Heart right ventricle (tissue), 16 donors: ENCODE measurements around the gene HYCC1. TPM values are rescaled to one million over a fixed set of nuclear protein-coding genes. Genes with fewer than 3 reads are reported as not detected.
"Not testable (repeated sequence)": the region's sequence is repeated elsewhere in the genome, so short reads cannot be mapped to it uniquely, and the experiment has no call there.

Experiments used
- ATAC-seq, 8 donors: fragments of 200-7000 bp; cut with Tn5 transposase; one replicate each; pipeline ENCODE4 v1.9.1; 2020; ENCODE audit warnings: mild to moderate bottlenecking in 8 of 8, moderate library complexity in 8 of 8, moderate number of reproducible peaks in 1 of 8
- DNase-seq, 2 donors: peaks; one replicate each; pipeline ENCODE4 v3.0.0-alpha.2; 2020
- H3K27ac ChIP-seq, 10 donors: fragments of 200-600 bp; sonication (generic) in 2 of 10; one replicate each; pipeline versions ENCODE4 v1.5.0 to v1.8.0; 2020 to 2022; ENCODE audit warnings: mild to moderate bottlenecking in 3 of 10
- H3K27me3 ChIP-seq, 7 donors: fragments of 200-600 bp; one replicate each; pipeline ENCODE4 v1.8.0; 2021 to 2022; ENCODE audit warnings: mild to moderate bottlenecking in 2 of 7
- H3K36me3 ChIP-seq, 9 donors: fragments of 200-600 bp; sonication (generic) in 1 of 9; one replicate each; pipeline versions ENCODE4 v1.5.0 to v1.8.0; 2020 to 2022; ENCODE audit warnings: mild to moderate bottlenecking in 2 of 9
- H3K4me1 ChIP-seq, 9 donors: fragments of 200-600 bp; sonication (generic) in 1 of 9; one replicate each; pipeline versions ENCODE4 v1.5.0 to v1.8.0; 2020 to 2022; ENCODE audit warnings: mild to moderate bottlenecking in 4 of 9
- H3K4me3 ChIP-seq, 10 donors: fragments of 200-600 bp; sonication (generic) in 2 of 10; one replicate each; pipeline versions ENCODE4 v1.5.0 to v1.8.0; 2020 to 2022; ENCODE audit warnings: mild to moderate bottlenecking in 7 of 10, moderate library complexity in 2 of 10
- H3K9me3 ChIP-seq, 11 donors: fragments of 200-600 bp in 10 of 11; sonication (generic) in 2 of 11; one replicate each; pipeline versions ENCODE4 v1.5.0 to v1.8.0; 2013 to 2022; ENCODE audit warnings: mild to moderate bottlenecking in 2 of 11, control low read depth in 1 of 11, moderate library complexity in 1 of 11
- WGBS, 2 donors: extraction: QIAGEN DNeasy Blood & Tissue Kit; methylation state at CpG; one replicate each; pipeline ENCODE4 v1.1.7; 2013; ENCODE audit warnings: inconsistent platforms in 1 of 2; 5-methylcytosine and 5-hydroxymethylcytosine counted together
- intact Hi-C, 10 donors: fragments of 100-400 bp; cut with DNase I; formaldehyde crosslinking; loops; one replicate each; pipeline versions ENCODE4 v1.11.1 to v1.14.2; 2022
- polyA plus RNA-seq, 2 donors: library from polyadenylated mRNA; stranded (reverse); fragments of 200-250 nt; gene quantifications; one replicate each; pipeline ENCODE4 v1.2.3, GENCODE V29; 2013
- total RNA-seq, 10 donors: library from RNA; stranded (reverse); fragmentation: NEBNext Ultra II Directional in 3 of 10; extraction: Animal tissue kit (Norgen Biotek cat#: 25700) in 3 of 10; gene quantifications; one replicate each; pipeline versions ENCODE4 v1.2.1 to v1.2.4, GENCODE V29; 2021 to 2023
- TF ChIP-seq, protein P1 (sequence below), 9 donors: fragments of 200-600 bp; sonication (generic) in 2 of 9; IDR thresholded peaks; one replicate each; pipeline versions ENCODE4 v1.5.0 to v1.8.0; 2021 to 2022; ENCODE audit warnings: antibody characterized with exemption in 9 of 9, mild to moderate bottlenecking in 5 of 9, moderate library complexity in 1 of 9
- donor health status: Arrhythmogenic right ventricular cardiomyopathy.
- donor health status: ischemic (EF 13 %, LVEDD 7.1; RV severe dilation, severe dysfunction).
- donor health status: healthy with polysubstance abuse.
- donor health status: DM: no; HTN: yes; CAD: no.
- donor health status: DM: no; HTN: no; CAD: no.
- donor health status: ischemic (EF 25% LVEDD 6.9; RV normal size, moderate dysfunction).
- donor health status: ischemic (EF 25% LVEDD 5.7; RV mildly dilated, moderate dysfunction).
- donor health status: healthy.
- donor health status: DM: yes; HTN: yes; CAD: no.
- donor health status: Ischemic cardiomyopathy.
- donor health status: ischemic (EF 35%, LVEDD 5.7; RV mildly dilated, moderate dysfunction).
- donor health status: nonischemic (EF 11% LVEDD 7.7; RV severe dilation, severe dysfunction).
- donor health status: DM: yes; HTN: yes; CAD: no.
- donor health status: PGD.
- donor health status: ischemic (EF 29% LVEDD 5.4; RV normal size, mild dysfunction).
- donor health status: nonischemic (EF 23%, LVEDD 6.1; RV moderate dilation, normal function).

The HYCC1 gene
- total and polyA plus RNA-seq, 12 donors = 5.9 to 39.6 (median 33.2) TPM

DNA sequence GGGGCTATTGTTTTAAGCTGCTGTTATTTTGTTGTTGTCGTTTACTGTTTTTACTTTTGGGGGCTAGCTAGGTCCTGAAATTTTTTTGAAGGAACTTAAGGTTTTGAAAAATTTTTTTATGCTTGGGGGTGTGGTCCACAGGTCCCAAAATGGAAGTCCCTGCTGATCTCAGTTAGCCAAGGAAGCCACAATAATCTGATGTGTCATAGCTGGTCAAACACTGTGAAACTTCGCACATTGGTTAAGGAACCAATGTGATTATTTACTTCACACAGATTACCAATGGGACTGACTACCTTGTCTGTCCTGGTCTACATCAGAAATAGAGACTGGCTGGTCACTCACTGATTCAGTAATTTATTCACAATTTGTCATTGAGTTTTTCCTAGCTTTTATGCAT lies 29.5 kb upstream of the HYCC1 start:
- ATAC-seq = no peak
- WGBS, 2 donors = 92 to 97% methylated on average over 2 of the region's 2 CpGs
- intact Hi-C loops = no loop called here

DNA sequence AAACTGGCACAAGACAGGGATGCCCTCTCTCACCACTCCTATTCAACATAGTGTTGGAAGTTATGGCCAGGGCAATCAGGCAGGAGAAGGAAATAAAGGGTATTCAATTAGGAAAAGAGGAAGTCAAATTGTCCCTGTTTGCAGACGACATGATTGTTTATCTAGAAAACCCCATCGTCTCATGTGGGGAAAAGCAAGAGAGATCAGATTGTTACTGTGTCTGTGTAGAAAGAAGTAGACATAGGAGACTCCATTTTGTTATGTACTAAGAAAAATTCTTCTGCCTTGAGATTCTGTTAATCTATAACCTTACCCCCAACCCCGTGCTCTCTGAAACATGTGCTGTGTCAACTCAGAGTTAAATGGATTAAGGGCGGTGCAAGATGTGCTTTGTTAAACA lies 25.7 kb upstream of the HYCC1 start:
- WGBS, 2 donors = 61 to 62% methylated on average over 2 of the region's 4 CpGs
- H3K4me3 ChIP-seq, H3K4me1 ChIP-seq, H3K9me3 ChIP-seq, H3K27me3 ChIP-seq, H3K27ac ChIP-seq, DNase-seq, intact Hi-C loops, ATAC-seq, H3K36me3 ChIP-seq: not testable (repeated sequence)

More for the DNA sequence above, 29.5 kb upstream of the HYCC1 start:
- no peak for DNase-seq
- Histone ChIP-seq H3K4me1 (no peaks in the 10 kb centered on the region), H3K9me3 (no peaks in the 10 kb centered on the region), H3K36me3 (no peaks in the 10 kb centered on the region), H3K27me3 (no peaks in the 10 kb centered on the region), H3K4me3 (no peak overlapping the region), H3K27ac (no peak overlapping the region)
- TF ChIP-seq, protein P1, sequence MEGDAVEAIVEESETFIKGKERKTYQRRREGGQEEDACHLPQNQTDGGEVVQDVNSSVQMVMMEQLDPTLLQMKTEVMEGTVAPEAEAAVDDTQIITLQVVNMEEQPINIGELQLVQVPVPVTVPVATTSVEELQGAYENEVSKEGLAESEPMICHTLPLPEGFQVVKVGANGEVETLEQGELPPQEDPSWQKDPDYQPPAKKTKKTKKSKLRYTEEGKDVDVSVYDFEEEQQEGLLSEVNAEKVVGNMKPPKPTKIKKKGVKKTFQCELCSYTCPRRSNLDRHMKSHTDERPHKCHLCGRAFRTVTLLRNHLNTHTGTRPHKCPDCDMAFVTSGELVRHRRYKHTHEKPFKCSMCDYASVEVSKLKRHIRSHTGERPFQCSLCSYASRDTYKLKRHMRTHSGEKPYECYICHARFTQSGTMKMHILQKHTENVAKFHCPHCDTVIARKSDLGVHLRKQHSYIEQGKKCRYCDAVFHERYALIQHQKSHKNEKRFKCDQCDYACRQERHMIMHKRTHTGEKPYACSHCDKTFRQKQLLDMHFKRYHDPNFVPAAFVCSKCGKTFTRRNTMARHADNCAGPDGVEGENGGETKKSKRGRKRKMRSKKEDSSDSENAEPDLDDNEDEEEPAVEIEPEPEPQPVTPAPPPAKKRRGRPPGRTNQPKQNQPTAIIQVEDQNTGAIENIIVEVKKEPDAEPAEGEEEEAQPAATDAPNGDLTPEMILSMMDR (IDR thresholded peaks at IDR 0.05) = no peak

DNA sequence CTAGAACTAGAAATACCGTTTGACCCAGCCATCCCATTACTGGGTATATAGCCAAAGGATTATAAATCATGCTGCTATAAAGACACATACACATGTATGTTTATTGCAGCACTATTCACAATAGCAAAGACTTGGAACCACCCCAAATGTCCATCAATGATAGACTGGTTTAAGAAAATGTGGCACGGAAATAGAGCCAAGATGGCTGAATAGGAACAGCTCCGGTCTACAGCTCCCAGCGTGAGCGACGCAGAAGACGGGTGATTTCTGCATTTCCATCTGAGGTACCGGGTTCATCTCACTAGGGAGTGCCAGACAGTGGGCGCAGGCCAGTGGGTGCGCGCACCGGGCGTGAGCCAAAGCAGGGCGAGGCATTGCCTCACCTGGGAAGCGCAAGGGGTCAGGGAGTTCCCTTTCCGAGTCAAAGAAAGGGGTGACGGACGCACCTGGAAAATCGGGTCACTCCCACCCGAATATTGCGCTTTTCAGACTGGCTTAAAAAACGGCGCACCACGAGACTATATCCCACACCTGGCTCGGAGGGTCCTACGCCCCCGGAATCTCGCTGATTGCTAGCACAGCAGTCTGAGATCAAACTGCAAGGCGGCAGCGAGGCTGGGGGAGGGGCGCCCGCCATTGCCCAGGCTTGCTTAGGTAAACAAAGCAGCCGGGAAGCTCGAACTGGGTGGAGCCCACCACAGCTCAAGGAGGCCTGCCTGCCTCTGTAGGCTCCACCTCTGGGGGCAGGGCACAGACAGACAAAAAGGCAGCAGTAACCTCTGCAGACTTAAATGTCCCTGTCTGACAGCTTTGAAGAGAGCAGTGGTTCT lies 21.8 kb upstream of the HYCC1 start:
- H3K9me3 ChIP-seq, H3K4me1 ChIP-seq, H3K27me3 ChIP-seq, ATAC-seq, DNase-seq, intact Hi-C loops, H3K4me3 ChIP-seq, H3K27ac ChIP-seq, H3K36me3 ChIP-seq: not testable (repeated sequence)
- 85% methylated on average over 24 to 26 of the region's 34 CpGs for WGBS, 2 donors

DNA sequence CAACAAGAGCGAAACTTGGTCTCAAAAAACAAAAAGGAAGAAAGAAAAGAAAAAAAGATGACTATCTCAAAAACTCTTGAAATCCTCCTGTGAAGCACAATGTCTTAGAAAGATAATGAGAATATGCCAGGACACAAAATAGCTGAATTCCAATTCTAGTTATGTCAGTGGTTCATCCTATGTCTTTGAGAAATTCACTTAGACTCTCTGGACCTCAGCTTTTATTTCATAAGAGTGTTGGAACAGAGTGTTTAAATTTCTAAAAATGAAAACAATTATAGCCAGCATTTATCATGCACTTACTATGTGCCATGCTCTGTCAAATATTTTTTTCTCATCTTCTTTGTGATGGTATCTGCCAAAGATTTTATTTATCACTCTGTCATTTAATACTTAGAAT lies 13.3 kb upstream of the HYCC1 start:
- Histone ChIP-seq H3K9me3 (no peaks in the 10 kb centered on the region), H3K4me3 (no peak overlapping the region), H3K36me3 (no peaks in the 10 kb centered on the region), H3K27me3 (no peaks in the 10 kb centered on the region), H3K4me1 (peaks cover 0 to 10% (median 0%) of the 10 kb centered on the region in 9 donors), H3K27ac (no peak overlapping the region)
- TF ChIP-seq, protein P1 (IDR thresholded peaks at IDR 0.05) = no peak
- 92 to 100% methylated on average over 1 of the region's 1 CpG for WGBS, 2 donors
- intact Hi-C loops = loop anchor here in 1 of 10 donors (10.0 kb wide), 1 partner anchor 58 kb away; no protein-coding TSS in a partner anchor
- ATAC-seq (no peak), DNase-seq (no peak)

DNA sequence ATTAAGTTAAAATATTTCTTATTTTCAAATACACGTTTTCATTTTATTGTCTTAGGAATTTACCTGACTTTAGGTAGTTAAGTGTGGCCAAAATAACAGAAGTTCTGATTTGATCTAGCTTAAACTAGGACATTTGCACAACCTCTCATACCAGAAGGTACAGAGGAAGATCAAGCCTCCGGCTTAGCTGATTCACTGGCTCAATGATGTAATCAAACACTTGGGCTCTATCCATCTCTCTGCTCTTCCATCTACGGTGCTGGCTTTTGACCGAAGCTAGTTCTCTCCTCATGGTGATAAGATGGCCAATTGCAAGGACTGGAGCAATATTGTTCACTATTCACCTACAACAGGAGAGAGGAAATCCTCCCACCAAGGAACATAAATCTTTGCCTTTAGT lies 12.2 kb upstream of the HYCC1 start:
- DNase-seq (no peak), ATAC-seq (no peak)
- H3K27me3 ChIP-seq = no peaks in the 10 kb centered on the region
- intact Hi-C loops = loop anchor here in 1 of 10 donors (10.0 kb wide), 1 partner anchor 59 kb away; no protein-coding TSS in a partner anchor
- no peaks in the 10 kb centered on the region for H3K36me3 ChIP-seq
- H3K4me1 ChIP-seq = peaks cover 0 to 17% (median 0%) of the 10 kb centered on the region in 9 donors
- no peaks in the 10 kb centered on the region for H3K9me3 ChIP-seq
- WGBS, 2 donors = 90 to 91% methylated on average over 4 of the region's 4 CpGs
- TF ChIP-seq, protein P1 (IDR thresholded peaks at IDR 0.05) = no peak
- no peak overlapping the region for H3K27ac ChIP-seq
- H3K4me3 ChIP-seq = no peak overlapping the region
